Activated CD4-positive, CD25-positive, alpha-beta regulatory T cell (primary cell): ENCODE measurements around the gene CLECL1.
"Not testable (repeated sequence)": the region's sequence is repeated elsewhere in the genome, so short reads cannot be mapped to it uniquely, and the experiment has no call there.

Source experiments
- DNase-seq, 4 experiments: peaks; one replicate each; lab custom pipeline; 2025; lab: John Stamatoyannopoulos, UW

CLECL1 gene

DNA sequence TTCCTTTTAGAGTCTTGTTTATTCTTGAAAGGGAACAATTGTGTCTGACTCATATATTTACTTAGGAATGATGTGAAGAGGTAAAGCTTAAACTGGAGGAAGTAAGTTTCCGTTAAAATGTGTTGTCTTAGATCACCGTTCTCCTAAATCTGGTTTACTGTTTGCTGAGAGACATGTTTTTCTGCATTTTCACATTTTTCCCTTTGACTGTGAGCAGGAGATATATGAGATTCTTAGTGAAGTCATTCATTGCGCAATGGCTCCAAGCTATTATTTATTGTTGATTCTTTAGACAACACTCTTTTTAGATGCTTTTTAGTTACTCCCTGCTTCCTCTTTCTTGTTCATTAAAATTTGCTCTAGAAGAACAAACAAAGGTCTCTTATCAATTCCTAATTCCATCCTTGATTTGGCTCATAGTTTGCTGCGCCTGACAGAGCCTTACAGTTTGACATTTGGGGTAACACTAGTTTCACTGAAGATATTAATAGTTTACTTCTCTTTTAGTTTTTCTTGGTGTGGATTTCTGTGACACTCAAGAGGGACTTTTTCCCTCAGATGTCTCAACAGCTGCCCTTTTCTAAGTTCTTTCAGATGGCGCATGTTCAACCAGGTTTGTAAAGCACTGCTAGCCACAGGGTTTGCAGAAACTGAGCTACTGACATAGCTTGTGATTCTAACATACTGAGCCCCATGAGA is 11.4 kb downstream of the CLECL1 start:
- DNase-seq: no peak

DNA sequence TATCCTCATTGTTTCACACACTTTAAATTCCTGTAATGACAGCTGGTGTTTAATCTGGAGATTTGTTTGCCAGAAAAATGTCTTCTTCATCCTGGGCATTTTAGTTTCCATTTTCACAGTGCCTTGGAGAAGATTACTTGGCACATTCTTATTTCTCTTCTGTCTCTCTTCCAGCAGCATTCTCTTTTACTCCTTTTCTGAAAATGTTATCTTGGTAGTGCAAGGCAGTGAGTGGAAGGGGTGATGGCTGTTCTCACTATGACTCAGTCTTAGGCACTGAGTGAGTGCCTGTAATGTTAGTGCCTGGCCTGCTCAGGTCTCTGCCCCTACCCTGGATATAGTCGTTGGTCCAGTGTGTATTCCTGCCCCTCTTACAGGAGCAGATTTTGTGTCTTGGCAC is 13.1 kb downstream of the CLECL1 start:
- no peak for DNase-seq

DNA sequence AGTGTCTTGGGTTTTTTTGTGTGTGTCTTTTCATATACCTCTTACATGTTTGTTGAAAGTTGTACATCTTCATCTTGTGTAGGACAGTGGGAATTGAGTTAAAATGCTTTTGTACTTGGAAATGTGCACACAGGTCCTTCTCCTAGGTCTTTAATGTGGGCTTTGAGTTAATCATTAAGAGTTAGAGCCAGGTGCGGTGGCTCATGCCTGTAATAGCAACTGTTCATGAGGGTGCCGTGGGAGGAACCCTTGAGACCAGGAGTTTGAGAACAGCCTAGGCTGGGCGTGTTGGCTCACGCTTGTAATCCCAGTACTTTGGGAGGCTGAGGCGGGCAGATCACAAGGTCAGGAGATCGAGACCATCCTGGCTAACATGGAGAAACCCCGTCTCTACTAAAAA is 13.9 kb downstream of the CLECL1 start:
- DNase-seq: no peak

DNA sequence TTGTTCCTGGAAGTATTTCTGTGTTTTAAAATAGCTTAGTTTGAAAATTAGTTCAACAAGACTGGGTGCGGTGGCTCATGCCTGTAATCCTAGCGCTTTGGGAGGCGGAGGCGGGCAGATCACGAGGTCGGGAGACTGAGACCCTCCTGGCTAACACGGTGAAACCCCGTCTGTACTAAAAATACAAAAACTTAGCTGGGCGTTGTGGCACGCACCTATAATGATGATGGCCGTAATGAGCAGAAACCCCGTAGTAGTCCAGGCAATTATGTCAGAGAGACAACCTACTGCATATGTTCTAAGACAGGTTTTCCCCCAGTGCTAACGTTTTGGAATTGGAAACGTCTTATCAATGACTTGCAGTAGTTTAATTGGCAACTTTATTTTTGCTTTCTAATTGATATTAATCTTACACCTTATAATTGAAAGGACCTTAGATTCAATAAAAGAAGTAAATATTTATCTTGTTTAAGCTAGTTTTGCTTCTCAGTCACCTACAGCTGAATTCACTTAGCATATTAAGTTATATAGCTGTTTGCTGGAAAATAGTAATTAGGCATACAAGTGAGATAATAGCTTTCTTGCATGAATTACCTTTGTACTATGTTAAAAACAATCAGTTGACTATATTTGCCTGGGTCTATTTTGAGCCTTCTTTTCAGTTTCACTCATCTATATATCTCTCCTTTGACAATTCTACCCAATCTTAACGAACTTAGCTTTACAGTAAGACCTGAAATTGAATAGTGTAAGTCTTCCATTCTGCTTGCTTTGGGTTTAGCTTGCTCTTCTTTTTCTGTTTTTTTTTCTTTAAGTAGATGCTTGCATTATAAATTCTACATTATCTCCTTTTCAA is 15.6 kb downstream of the CLECL1 start:
- no peak for DNase-seq

DNA sequence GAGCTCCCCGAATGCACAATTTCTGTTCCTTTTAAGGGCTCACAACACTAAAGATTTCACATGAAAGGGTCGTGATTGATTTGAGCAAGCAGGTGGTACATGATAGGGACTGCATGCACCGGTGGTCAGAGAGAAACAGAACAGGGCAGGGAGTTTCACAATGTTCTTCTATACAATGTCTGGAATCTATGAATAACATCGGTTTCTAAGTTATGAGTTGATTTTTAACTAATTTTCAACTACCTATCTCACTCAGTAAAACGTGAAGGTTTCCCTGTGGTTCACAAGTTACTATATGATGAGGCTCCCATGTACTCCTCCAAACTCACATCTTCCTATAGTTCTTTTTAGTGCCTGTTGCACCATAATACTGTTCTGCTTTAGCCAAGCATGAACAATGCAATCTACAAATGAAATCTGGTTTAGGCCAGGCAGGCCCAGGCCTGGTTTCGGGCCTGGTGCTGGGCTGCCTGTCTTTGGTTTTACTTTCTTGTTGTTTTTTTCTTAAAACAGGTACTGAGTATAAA is 19.8 kb downstream of the CLECL1 start:
- DNase-seq: not testable (repeated sequence)

DNA sequence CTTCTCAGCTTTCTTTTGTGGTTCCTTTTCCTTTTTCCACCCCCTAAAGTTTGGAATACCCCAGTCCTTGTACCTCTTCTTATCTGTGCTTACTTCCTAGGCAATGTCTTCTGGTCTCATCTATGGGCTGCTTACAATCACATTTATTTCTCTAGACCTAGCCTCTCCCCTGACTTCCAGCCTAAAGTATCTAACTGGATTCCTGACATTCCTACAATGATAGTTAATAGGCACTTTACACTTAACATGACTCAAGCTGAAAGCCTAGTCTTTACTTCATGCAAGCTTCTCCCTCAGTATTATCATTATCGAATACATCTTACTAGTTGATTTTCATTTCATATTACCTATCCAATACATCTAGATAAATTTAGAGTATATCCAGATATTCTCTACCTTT is 21.2 kb downstream of the CLECL1 start:
- no peak for DNase-seq

DNA sequence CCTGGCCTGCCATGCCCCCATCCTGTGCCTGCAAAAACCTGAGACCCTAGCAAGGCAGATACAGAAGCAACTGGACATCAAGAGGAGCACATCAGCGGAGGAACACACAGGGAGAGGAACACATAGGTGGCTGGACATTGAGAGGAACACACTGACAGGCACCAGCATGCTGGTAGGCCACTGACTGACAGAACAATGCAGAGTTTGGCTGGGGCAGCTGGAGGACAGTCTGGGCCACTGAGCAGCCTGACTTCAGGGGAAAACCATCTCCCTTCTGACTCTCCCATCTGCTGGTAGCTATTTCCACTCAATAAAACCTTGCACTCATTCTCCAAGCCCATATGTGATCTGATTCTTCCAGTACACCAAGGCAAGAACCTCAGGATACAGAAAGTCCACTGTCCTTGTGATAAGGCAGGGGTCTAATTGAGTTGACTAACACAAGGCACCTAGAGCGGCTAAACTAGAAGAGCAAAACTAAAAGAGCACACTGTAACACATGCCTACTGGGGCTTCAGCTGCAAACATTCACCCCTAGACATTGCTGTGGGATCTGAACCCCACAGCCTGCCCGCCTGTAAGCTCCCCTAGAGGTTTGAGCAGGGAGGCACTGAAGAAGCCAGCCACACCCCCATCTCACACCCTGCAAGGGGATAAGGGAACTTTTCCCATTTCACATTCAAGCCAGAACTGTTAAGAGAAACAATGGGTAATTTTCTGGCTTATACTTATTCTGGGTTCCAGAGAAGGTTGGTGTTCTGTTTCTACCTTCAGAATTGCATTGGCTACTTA is 22.1 kb downstream of the CLECL1 start:
- no peak for DNase-seq

DNA sequence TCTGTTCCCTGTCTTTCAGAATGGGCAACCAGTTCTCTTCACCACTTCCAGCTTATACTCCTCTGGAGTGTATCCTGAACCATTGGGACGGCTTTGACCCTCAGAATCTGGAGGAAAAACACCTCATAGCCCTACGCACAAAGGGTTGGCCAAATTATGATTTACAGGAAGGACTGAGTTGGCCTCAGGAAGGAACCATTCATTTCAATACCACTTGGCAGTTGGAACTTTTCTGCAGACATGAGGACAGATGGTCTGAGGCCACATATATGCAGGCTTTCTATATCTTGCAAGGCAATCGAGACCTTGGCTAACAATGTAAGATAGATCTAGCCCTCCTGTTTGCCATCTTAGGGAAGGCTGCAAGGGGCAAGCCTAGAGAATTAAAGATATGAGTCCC is 24.0 kb downstream of the CLECL1 start:
- DNase-seq: no peak

DNA sequence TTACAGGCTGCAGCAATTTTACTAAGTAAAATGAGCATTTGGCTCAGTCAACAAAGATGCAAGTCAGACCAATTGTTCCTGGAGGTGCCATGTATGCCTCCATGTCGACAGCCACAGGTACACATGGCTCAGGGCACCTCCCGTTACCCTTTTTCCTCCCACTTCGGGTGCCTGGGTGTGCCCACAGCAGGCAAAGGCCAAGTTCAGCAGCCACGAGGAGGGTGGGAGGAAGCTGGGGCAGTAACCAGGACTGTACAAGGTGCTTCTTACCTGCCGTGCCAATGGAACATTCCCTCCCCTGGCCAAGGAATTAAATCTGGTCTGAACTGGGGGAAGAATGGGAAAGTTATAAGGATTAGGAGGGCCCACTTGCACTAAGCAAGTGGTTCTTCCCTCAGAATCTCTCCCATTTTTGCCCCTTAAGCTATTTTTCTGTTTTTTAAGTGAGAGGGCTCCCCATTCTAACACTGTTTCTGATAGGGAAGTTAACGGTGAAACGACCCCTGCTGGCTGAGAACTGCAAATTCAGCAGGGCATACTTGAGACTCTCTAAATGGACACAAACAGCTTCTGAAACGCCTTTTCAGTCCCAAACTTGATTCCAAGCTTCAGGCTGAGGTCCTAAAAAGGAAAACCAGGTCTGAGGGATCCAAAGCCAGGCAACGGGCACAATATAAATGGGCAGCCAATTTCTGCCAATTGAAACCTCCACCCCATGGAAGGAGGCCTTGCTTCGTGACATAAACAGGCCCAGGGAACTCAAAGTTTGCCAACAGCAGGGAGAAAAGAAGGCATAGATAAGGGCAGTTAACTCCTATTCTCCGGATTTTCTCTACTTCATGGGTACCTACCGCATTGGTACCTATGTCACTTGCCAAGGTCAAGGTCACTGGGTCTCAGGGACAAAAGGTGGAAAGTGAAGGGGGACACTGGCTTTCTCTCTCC is 24.8 kb downstream of the CLECL1 start:
- DNase-seq: peak; percentile 10 to 44 (median 33)

DNA sequence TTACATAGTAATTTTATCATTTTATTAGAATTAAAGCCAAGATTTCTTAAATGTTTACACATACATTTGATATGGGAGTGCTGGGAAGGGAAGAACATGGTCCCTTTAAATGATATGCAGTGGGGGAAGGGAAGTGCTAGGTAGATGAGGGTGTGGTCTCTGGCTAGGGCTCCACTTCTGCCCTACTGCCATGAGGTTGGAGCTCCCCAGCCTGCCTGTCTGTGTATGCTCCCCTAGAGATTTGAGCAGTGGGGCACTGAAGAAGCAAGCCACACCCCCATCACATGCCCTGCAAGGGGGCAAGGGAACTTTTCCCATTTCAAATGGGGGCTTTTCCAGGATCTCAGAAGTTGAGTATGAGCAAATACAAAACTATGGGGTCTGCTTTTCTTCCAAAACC is 25.5 kb downstream of the CLECL1 start:
- no peak for DNase-seq

DNA sequence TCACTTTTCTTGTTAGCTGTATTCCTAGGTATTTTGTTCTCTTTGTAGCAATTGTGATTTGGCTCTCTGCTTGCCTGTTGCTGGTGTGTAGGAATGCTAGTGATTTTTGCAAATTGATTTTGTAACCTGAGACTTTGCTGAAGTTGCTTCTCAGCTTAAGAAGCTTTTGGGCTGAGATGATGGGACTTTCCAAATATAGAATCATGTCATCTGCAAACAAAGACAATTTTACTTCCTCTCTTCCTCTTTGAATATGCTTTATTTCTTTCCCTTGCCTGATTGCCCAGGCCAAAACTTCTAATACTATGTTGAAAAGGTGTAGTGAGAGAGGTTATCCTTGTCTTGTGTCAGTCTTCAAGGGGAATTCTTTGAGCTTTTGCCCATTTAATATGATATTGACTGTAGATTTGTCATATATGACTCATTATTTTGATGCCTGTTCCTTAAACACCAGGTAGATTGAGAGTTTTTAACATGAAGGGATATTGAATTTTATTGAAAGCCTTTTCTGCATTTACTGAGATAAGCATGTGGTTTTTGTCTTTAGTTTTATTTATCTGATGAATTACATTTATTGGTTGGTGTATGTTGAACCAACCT is 26.7 kb downstream of the CLECL1 start:
- DNase-seq: no peak

DNA sequence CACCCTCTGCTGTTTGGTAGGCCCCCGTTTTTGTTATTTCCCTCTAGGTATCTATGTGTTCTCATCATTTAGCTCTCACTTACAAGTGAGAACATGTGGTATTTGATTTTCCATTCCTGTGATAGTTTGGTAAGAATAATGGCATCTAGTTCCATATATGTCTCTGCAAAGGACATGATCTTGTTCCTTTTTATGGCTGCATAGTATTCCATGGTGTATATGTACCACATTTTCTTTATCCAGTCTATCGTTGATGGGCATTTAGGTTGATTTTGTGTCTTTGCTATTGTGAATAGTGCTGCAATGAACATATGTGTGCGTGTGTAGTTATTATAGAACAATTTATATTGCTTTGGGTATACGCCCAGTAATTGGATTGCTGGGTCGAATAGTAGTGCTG is 28.3 kb downstream of the CLECL1 start:
- DNase-seq: not testable (repeated sequence)

DNA sequence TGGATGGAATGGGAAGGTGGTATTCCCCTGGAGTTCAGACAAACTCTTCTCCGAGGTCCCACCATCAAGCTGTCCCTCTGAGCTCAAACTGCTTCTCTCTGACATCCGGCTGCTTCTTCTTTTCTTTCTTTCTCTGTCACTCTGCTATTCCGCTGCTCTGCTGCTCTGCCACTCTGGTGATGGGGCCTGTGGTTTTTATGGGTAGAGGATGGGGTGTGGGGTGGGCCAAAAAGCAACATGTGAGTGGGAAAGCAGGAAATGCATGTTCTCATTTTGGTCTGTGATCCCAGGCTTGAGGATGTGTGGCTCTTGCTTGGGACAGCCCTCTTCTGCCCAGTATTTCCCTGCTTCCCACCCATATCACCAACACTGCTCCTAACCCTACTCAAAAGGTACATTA is 30.6 kb downstream of the CLECL1 start:
- DNase-seq: peak in 1 of 4 experiments; percentile 10

DNA sequence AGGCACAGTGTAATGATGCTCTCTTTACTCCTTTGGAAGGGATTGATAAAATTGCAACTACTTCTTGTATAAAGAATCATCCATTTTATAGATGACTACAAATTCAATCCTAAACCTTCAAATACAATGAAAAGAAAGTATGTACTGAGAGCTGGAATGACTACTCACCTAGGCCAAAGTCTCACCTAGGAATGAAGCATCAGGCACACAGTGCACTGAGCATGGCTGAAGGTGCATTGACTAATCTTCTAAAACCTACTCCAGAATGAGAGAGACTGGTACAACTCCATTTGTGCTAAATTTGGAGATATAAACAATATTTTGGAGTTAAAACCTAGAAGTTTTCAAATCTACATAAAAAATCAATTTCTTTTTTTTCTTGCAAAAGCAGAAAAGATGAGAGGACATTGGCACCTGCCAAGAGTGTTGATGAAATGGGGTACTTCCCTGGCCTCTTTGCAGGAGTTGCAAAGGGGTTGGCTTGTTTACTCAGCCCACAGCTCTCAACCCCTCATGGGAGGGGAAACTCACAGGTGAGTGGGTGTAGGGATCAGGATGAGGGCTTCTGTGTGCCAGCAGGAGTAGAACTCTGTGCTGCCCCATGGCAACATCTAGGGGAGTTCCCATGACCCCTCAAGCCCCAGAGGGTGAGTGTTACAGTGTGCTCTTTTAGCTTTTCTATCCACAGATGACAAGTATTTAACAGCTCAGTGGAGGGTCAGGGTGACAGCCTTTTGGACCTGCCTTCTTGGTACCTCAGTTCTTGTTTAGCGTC is 31.3 kb downstream of the CLECL1 start:
- no peak for DNase-seq

DNA sequence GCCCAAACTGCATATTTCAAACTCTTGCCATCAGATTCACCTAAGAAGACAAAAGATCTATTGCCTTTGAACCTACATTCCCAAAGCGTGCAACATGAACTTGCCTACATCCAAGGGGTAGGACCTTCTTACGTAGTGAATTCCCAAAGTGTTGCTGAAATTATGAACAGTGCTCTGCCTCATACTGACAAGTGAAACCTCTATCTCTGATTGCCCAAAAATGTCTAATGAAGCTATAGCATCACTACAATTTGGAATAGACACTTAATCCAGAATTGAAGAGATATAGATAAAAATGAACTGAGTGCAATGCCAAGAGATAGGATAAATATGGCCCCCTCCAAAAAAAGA is 32.3 kb downstream of the CLECL1 start:
- no peak for DNase-seq

DNA sequence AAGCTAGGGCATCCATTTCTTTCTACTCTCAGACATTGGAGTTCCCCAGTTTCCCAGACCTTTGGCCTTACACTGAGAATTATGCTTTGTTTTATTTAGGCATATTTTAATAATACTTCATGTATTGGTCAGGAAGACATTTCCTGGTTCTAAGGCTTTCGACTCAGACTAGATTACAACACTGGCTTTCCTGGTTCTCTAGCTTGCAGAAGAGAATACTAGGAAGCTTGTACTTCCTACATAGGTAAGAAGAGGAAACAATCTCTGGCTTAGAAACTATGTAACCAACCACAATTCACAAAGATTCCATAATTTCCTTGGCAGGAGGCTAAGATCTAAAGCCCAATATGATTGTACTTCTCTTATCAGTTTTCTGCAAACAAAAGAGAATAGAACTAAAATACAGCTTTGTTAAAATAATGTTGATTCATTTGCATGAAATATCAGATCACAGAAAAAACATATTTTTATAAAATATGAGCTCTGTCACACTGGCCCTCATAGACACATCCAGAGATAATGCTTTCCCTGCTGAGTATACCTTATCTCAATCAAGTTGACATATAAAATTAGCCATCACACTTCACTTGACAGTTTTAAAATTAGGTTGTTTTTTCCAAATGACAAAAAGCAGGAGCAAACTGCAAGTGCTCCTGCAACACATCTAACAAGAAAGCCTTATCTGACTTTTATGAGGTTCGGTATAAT is 32.8 kb downstream of the CLECL1 start:
- DNase-seq: no peak

DNA sequence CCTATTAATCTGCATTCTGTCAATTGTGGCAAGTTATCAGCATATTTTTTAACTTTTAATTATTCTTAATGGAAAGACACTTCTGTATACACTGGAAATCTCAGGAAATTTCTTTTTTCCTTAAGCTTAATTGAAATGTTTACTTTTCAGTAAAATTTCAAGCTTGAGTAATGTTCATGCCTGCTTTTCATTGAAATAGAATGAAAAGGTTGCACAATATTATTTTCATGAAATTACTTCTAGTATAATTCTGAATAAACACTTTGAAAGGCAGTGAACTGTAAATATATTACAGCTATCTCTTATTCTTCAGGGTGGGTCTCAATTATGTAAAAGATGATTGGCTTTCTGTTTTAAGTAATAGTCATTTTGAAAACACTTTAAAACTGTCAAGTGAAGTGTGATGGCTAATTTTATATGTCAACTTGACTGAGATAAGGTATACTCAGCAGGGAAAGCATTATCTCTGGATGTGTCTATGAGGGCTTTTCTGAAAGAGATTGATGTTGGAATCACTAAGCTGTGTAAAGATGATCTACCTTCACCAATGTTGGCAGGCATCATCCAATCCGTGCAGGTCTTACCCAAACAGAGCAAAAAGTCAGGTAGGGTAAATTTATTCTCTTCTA is 33.5 kb downstream of the CLECL1 start:
- no peak for DNase-seq

DNA sequence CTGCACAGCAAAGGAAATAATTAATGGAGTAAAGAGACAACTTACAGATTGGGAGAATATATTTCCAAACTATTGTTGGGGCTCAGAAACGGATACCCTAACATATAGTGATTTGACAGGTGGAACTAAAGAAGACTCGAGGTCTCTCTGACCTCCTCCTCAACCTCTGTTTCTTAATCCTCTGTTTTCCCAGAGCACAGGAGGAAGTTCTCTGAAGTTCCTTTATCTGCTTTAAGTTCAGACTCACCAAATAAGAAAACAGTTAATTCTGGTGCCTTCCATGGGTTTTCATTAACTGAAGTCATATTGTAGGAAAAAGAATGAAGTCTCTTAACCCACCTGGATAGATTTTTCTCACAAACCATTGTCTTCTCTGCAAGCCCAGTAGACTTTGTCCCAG is 34.2 kb downstream of the CLECL1 start:
- no peak for DNase-seq

DNA sequence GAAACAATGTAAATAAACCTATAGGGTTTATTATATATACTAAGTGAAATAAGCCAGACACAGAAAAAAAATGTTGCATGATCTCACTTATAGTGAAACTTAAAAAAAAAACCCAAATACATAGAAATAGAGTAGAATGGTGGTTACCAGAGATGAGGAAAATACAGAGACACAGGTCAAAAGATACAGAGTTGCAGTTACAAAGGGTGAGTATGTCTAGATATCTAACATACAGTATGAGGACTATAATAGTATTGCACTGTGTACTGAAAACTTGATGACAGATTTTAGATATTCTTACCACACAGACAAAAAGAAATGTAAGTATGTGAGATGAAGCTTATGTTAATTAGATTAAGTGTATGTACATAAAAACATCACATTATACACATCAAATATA is 35.3 kb downstream of the CLECL1 start:
- no peak for DNase-seq
